HEK293 (cell line): ENCODE measurements around the gene RING1.

Source experiments
- CTCF ChIA-PET: fragments of 350-600 bp; formaldehyde crosslinking; extraction: SDS; loops from one replicate; lab custom pipeline; 2021; ENCODE audit warnings: antibody characterized with exemption; lab: Yijun Ruan, JAX
- POLR2A ChIA-PET: fragments of 300-600 bp; formaldehyde crosslinking; extraction: SDS; loops from one replicate; lab custom pipeline; 2020; ENCODE audit warnings: antibody characterized with exemption, inconsistent platforms; lab: Yijun Ruan, JAX
- H3K27ac ChIP-seq: fragments of 200-500 bp; sonication (Bioruptor generic); 2 replicates; pipeline ENCODE4 v1.5.1; 2014; ENCODE audit warnings: low read depth, low read length, control low read depth, inconsistent platforms; ENCODE audit errors: extremely low read depth
- H3K36me3 ChIP-seq, 2 experiments: fragments of 200-500 bp in 1 of 2; sonication (Bioruptor generic) in 1 of 2; 1 replicate in 1 of 2; 2 replicates in 1 of 2; pipeline ENCODE4 v1.5.1; 2014 to 2017; ENCODE audit warnings: inconsistent platforms in 2 of 2, low read length in 2 of 2; ENCODE audit not compliant: control insufficient read depth in 2 of 2, insufficient read depth in 1 of 2
- H3K4me1 ChIP-seq: fragments of 200-500 bp; sonication (Bioruptor generic); 2 replicates; pipeline ENCODE4 v1.5.1; 2014; ENCODE audit warnings: mild to moderate bottlenecking, low read length, inconsistent platforms; ENCODE audit not compliant: control insufficient read depth, insufficient read depth
- H3K4me3 ChIP-seq: 2 replicates; pipeline ENCODE4 v1.5.1; 2011; ENCODE audit warnings: low read depth, mild to moderate bottlenecking, control low read depth, low read length, moderate library complexity
- H3K9me3 ChIP-seq: fragments of 200-500 bp; sonication (Bioruptor generic); 2 replicates; pipeline ENCODE4 v1.5.1; 2014; ENCODE audit warnings: low read depth, low read length, inconsistent platforms; ENCODE audit not compliant: control insufficient read depth, insufficient read depth
- GLIS1 ChIP-seq: fragments of 450-650 bp; formaldehyde crosslinking; IDR thresholded peaks from 2 replicates; pipeline ENCODE4 v1.5.1; 2016; ENCODE audit warnings: missing biosample characterization, missing genetic modification characterization
- GLIS2 ChIP-seq: fragments of 450-650 bp; formaldehyde crosslinking; IDR thresholded peaks from 2 replicates; pipeline ENCODE4 v1.5.1; 2016; ENCODE audit warnings: missing biosample characterization, missing genetic modification characterization
- KLF1 ChIP-seq: fragments of 450-650 bp; formaldehyde crosslinking; IDR thresholded peaks from 2 replicates; pipeline ENCODE4 v1.5.1; 2016; ENCODE audit warnings: missing biosample characterization, missing genetic modification characterization
- KLF7 ChIP-seq: fragments of 450-650 bp; formaldehyde crosslinking; IDR thresholded peaks from 2 replicates; pipeline ENCODE4 v1.5.1; 2016; ENCODE audit warnings: missing biosample characterization, missing genetic modification characterization, borderline replicate concordance
- MZF1 ChIP-seq: fragments of 450-650 bp; formaldehyde crosslinking; IDR thresholded peaks from 2 replicates; pipeline ENCODE4 v1.5.1; 2017; ENCODE audit warnings: missing biosample characterization, missing genetic modification characterization, borderline replicate concordance
- PRDM1 ChIP-seq: fragments of 450-650 bp; formaldehyde crosslinking; IDR thresholded peaks from 2 replicates; pipeline ENCODE4; 2016; ENCODE audit warnings: missing biosample characterization, missing genetic modification characterization
- SP7 ChIP-seq: fragments of 450-650 bp; formaldehyde crosslinking; IDR thresholded peaks from 2 replicates; pipeline ENCODE4 v1.5.1; 2016; ENCODE audit warnings: missing biosample characterization, missing genetic modification characterization
- TRIM28 ChIP-seq: IDR thresholded peaks from 2 replicates; pipeline ENCODE4 v1.6.1; 2011; ENCODE audit warnings: low read length, control low read depth, borderline replicate concordance
- ZBTB17 ChIP-seq: fragments of 450-650 bp; formaldehyde crosslinking; IDR thresholded peaks from 2 replicates; pipeline ENCODE4 v1.5.1; 2016; ENCODE audit warnings: missing biosample characterization, missing genetic modification characterization
- ZNF140 ChIP-seq: fragments of 450-650 bp; formaldehyde crosslinking; IDR thresholded peaks from 2 replicates; pipeline ENCODE4 v1.5.1; 2016; ENCODE audit warnings: missing biosample characterization, missing genetic modification characterization
- ZNF211 ChIP-seq: fragments of 450-650 bp; formaldehyde crosslinking; IDR thresholded peaks from 2 replicates; pipeline ENCODE4 v1.5.1; 2016; ENCODE audit warnings: low read depth, missing biosample characterization, missing genetic modification characterization
- ZNF341 ChIP-seq: fragments of 450-650 bp; formaldehyde crosslinking; IDR thresholded peaks from 2 replicates; pipeline ENCODE4; 2016; ENCODE audit warnings: low read depth, missing biosample characterization, missing genetic modification characterization
- ZNF391 ChIP-seq: fragments of 450-650 bp; formaldehyde crosslinking; IDR thresholded peaks from 2 replicates; pipeline ENCODE4 v1.5.1; 2016; ENCODE audit warnings: low read depth, missing biosample characterization, missing genetic modification characterization, borderline replicate concordance
- ZNF416 ChIP-seq: fragments of 450-650 bp; formaldehyde crosslinking; IDR thresholded peaks from 2 replicates; pipeline ENCODE4 v1.5.1; 2016; ENCODE audit warnings: missing biosample characterization, missing genetic modification characterization
- ZNF514 ChIP-seq: fragments of 450-650 bp; formaldehyde crosslinking; IDR thresholded peaks from 2 replicates; pipeline ENCODE4 v1.5.1; 2016; ENCODE audit warnings: missing biosample characterization, missing genetic modification characterization
- ZNF549 ChIP-seq: fragments of 450-650 bp; IDR thresholded peaks from 2 replicates; pipeline ENCODE4 v1.5.1; 2018; ENCODE audit warnings: missing biosample characterization, missing genetic modification characterization, mild to moderate bottlenecking, inconsistent platforms, moderate library complexity
- ZNF560 ChIP-seq: fragments of 450-650 bp; formaldehyde crosslinking; IDR thresholded peaks from 2 replicates; pipeline ENCODE4 v1.5.1; 2017; ENCODE audit warnings: missing biosample characterization, missing genetic modification characterization, borderline replicate concordance
- ZNF561 ChIP-seq: fragments of 450-650 bp; IDR thresholded peaks from 2 replicates; pipeline ENCODE4 v1.5.1; 2018; ENCODE audit warnings: missing biosample characterization, missing genetic modification characterization, borderline replicate concordance
- ZNF629 ChIP-seq: fragments of 450-650 bp; formaldehyde crosslinking; IDR thresholded peaks from 2 replicates; pipeline ENCODE4 v1.5.1; 2017; ENCODE audit warnings: missing biosample characterization, missing genetic modification characterization
- ZNF654 ChIP-seq: fragments of 450-650 bp; formaldehyde crosslinking; IDR thresholded peaks from 2 replicates; pipeline ENCODE4 v1.5.1; 2016; ENCODE audit warnings: low read depth, missing biosample characterization, missing genetic modification characterization
- ZSCAN23 ChIP-seq: fragments of 450-650 bp; formaldehyde crosslinking; IDR thresholded peaks from 2 replicates; pipeline ENCODE4 v1.5.1; 2016; ENCODE audit warnings: missing biosample characterization, missing genetic modification characterization
- TF ChIP-seq, protein P1 (sequence below): fragments of 450-650 bp; formaldehyde crosslinking; IDR thresholded peaks from 2 replicates; pipeline ENCODE4; 2016; ENCODE audit warnings: missing biosample characterization, missing genetic modification characterization
- TF ChIP-seq, protein P2 (sequence below): fragments of 450-650 bp; formaldehyde crosslinking; IDR thresholded peaks from 2 replicates; pipeline ENCODE4 v1.5.1; 2016; ENCODE audit warnings: missing biosample characterization, missing genetic modification characterization
- TF ChIP-seq, protein P3 (sequence below): fragments of 450-650 bp; formaldehyde crosslinking; IDR thresholded peaks from 2 replicates; pipeline ENCODE4 v1.5.1; 2016; ENCODE audit warnings: missing biosample characterization, missing genetic modification characterization
- TF ChIP-seq, protein P4 (sequence below): fragments of 450-650 bp; formaldehyde crosslinking; IDR thresholded peaks from 2 replicates; pipeline ENCODE4 v1.5.1; 2016; ENCODE audit warnings: missing biosample characterization, missing genetic modification characterization

The RING1 gene

DNA sequence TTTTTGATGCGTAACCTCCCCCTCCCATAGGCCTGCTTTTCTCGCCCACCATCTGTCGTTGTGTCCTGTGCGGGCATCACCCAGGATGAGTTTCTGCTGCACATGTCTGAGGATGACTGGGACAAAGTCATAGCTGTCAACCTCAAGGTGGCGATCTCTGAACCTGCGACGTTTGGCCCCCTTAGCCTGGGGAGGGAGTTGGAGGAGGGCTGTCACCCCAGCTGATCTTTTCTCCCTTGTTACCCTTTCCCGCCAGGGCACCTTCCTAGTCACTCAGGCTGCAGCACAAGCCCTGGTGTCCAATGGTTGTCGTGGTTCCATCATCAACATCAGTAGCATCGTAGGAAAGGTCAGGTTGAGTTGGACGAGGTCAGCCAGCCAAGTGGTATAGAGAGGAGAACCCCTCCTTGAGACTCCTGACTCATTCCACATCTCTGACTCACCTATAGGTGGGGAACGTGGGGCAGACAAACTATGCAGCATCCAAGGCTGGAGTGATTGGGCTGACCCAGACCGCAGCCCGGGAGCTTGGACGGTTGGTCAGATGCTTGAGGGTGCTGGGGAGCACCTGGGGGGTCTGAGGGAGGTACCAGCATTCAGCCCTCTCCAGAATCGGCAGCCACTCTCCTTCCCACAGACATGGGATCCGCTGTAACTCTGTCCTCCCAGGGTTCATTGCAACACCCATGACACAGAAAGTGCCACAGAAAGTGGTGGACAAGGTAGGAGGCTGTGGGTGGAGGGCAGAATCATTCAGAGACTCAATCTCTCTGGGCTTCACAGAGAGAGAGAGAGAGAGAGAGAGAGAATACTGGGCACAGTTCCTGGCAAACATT lies 2.9 kb upstream of the RING1 start (continued):
- peak; percentile 77 for TF ChIP-seq PRDM1 (tag by site-specific recombination)
- no peak for TF ChIP-seq ZNF211
- TF ChIP-seq, protein P1, sequence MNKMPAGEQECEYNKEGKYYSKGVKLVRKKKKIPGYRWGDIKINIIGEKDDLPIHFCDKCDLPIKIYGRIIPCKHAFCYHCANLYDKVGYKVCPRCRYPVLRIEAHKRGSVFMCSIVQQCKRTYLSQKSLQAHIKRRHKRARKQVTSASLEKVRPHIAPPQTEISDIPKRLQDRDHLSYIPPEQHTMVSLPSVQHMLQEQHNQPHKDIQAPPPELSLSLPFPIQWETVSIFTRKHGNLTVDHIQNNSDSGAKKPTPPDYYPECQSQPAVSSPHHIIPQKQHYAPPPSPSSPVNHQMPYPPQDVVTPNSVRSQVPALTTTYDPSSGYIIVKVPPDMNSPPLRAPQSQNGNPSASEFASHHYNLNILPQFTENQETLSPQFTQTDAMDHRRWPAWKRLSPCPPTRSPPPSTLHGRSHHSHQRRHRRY (tag by site-specific recombination): no peak
- peak; percentile 62 for TF ChIP-seq SP7 (tag by site-specific recombination)
- no peak for TF ChIP-seq ZSCAN23 (tag by site-specific recombination)
- TF ChIP-seq ZNF629: 0 out of 2 replicates have a peak, but pooled peaks have one; percentile 55
- peak; percentile 54; the same call in 1 of the 2 replicates for TF ChIP-seq ZNF391 (tag by site-specific recombination)
- no peak for TF ChIP-seq KLF1 (tag by site-specific recombination)
- no peak for TF ChIP-seq ZNF560 (tag by site-specific recombination)
- no peak for TF ChIP-seq ZNF416 (tag by site-specific recombination)
- no peak for TF ChIP-seq ZNF140
- TF ChIP-seq ZNF514 (tag by site-specific recombination): no peak
- no peak for TF ChIP-seq TRIM28
- no peak for TF ChIP-seq KLF7 (tag by site-specific recombination)
- TF ChIP-seq ZNF654 (tag by site-specific recombination): no peak
- TF ChIP-seq, protein P2, sequence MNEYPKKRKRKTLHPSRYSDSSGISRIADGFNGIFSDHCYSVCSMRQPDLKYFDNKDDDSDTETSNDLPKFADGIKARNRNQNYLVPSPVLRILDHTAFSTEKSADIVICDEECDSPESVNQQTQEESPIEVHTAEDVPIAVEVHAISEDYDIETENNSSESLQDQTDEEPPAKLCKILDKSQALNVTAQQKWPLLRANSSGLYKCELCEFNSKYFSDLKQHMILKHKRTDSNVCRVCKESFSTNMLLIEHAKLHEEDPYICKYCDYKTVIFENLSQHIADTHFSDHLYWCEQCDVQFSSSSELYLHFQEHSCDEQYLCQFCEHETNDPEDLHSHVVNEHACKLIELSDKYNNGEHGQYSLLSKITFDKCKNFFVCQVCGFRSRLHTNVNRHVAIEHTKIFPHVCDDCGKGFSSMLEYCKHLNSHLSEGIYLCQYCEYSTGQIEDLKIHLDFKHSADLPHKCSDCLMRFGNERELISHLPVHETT (tag by site-specific recombination): no peak

DNA sequence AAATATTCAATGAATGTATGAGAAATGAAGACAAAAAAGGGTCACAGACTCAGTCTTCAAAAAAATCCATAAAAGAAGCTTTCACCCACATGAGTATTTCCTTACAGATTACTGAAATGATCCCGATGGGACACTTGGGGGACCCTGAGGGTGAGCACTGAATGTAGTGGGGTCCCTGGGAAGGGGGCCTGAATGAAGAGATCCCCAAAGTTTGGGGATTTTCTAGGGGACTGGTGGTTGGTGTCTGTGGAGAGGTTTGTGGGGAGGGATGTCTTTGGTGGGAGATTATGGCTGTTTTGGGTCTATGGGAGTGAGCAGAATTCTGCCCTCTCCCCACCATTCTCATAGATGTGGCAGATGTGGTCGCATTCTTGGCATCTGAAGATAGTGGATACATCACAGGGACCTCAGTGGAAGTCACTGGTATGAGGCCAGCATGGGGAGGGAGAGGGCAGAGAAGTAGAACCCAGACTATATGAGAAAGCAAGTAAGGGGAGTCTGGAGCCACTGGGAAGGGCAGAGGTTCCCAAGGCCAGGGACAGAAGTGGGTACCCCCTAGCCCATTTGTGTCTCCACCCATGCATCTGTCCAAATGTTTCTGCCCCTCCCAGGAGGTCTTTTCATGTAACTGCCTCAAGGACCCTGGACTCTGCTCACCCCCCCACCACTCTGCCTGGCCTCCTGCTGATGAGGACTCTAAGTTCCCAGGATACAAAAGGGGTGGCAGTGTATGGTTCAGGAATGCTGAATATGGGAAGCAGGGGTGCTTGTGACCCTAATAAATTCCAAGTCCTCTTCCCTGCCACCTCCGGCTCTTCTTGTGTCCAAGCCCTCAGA lies 2.1 kb upstream of the RING1 start:
- TF ChIP-seq GLIS2 (tag by site-specific recombination): 0 out of 2 replicates have a peak, but pooled peaks have one; percentile 25
- no peak for TF ChIP-seq ZNF549 (tag by site-specific recombination)
- TF ChIP-seq ZBTB17: peak; percentile 24; the same call in 1 of the 2 replicates
- peak; percentile 31; the same call in 1 of the 2 replicates for TF ChIP-seq ZNF341
- TF ChIP-seq GLIS1 (tag by site-specific recombination): peak; percentile 22; the same call in 1 of the 2 replicates
- TF ChIP-seq MZF1 (tag by site-specific recombination): peak; percentile 85; the same call in 1 of the 2 replicates
- no peak for TF ChIP-seq ZNF561 (tag by site-specific recombination)
- TF ChIP-seq, protein P3, sequence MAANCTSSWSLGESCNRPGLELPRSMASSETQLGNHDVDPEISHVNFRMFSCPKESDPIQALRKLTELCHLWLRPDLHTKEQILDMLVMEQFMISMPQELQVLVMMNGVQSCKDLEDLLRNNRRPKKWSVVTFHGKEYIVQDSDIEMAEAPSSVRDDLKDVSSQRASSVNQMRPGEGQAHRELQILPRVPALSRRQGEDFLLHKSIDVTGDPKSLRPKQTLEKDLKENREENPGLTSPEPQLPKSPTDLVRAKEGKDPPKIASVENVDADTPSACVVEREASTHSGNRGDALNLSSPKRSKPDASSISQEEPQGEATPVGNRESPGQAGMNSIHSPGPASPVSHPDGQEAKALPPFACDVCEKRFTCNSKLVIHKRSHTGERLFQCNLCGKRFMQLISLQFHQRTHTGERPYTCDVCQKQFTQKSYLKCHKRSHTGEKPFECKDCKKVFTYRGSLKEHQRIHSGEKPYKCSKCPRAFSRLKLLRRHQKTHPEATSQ: no peak
- TF ChIP-seq, protein P4, sequence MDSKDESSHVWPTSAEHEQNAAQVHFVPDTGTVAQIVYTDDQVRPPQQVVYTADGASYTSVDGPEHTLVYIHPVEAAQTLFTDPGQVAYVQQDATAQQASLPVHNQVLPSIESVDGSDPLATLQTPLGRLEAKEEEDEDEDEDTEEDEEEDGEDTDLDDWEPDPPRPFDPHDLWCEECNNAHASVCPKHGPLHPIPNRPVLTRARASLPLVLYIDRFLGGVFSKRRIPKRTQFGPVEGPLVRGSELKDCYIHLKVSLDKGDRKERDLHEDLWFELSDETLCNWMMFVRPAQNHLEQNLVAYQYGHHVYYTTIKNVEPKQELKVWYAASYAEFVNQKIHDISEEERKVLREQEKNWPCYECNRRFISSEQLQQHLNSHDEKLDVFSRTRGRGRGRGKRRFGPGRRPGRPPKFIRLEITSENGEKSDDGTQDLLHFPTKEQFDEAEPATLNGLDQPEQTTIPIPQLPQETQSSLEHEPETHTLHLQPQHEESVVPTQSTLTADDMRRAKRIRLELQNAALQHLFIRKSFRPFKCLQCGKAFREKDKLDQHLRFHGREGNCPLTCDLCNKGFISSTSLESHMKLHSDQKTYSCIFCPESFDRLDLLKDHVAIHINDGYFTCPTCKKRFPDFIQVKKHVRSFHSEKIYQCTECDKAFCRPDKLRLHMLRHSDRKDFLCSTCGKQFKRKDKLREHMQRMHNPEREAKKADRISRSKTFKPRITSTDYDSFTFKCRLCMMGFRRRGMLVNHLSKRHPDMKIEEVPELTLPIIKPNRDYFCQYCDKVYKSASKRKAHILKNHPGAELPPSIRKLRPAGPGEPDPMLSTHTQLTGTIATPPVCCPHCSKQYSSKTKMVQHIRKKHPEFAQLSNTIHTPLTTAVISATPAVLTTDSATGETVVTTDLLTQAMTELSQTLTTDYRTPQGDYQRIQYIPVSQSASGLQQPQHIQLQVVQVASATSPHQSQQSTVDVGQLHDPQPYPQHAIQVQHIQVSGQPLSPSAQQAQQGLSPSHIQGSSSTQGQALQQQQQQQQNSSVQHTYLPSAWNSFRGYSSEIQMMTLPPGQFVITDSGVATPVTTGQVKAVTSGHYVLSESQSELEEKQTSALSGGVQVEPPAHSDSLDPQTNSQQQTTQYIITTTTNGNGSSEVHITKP (tag by site-specific recombination): peak; percentile 50; the same call in 1 of the 2 replicates
- CTCF ChIA-PET: interaction anchor here (1.0 to 2.1 kb wide), 4 partner anchors 9 to 57 kb away, joined by 3 to 19 read pairs (median 4); no protein-coding TSS in a partner anchor
- POLR2A ChIA-PET: interaction anchor here (0.6 to 2.0 kb wide), 5 partner anchors 42 to 237 kb away, joined by 3 to 12 read pairs (median 4); partner anchors contain the start of genes B3GALT4, RPS18, VPS52 and ZBTB22
- no peaks in the 10 kb centered on the region for H3K9me3 ChIP-seq
- H3K4me3 ChIP-seq: no peak overlapping the region
- H3K27ac ChIP-seq: 0 out of 2 replicates have a peak overlapping the region, but pooled peaks have one; percentile 6
- H3K4me1 ChIP-seq: peaks cover 22% of the 10 kb centered on the region
- H3K36me3 ChIP-seq: peaks cover 8 to 45% of the 10 kb centered on the region in 2 experiments
